ENCODE results near the gene KRT31. TPM values are rescaled to one million over a fixed set of nuclear protein-coding genes. Genes with fewer than 3 reads are reported as not detected.

KRT31 gene
- total and polyA plus RNA-seq, 2 of the 4 experiments (the other 2 are of a cell fraction): 0.05 TPM; not detected in 1

DNA sequence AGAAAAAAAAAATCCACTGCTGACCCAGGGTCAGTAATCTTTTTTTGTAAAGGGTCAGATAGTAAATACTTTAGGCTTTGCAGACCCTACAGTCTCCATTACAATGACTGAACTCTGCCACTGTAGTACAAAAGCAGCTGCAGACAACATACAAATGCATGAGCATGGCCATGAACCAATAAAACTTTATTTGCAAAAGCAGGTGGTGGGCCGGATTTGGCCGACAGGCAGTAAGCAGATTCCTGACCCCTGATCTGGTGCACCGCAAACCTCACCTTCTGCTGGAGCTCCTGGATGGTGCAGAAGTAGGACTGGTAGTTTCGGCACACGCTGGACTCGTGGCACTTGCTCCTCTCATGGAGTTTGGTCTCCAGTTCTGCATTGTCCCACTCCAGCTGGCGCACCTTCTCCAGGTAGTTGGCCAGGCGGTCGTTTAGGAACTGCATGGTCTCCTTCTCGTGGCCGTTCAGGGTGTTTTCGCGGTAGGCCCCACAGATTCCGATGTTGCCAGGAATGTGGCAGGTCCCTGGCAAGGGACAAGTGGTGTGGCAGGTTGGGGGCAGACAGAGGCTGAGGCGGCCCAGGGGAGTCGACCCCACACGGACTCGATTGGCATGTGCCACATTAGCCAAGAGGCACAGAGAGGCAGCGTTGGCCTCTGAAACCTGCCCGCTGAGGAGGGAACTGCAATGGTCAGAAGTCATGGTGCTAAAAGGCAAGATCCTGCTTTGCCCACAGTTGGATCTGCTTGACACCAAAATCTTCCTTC is 13.8 kb upstream of the KRT31 start:
- Histone ChIP-seq H3K14ac (replicated peaks; ENCODE audit: low read depth, low read length) (no peak overlapping the region), H2BK120ac (ENCODE audit: low read depth, low read length) (no peak overlapping the region), H2AFZ (replicated peaks; ENCODE audit: low read length, poor library complexity) (no peak overlapping the region), H3K4ac (ENCODE audit: low read depth, low read length) (no peak overlapping the region), H3K27me3 (ENCODE audit: control insufficient read depth, insufficient read depth, low read length) (no peaks in the 10 kb centered on the region), H2BK20ac (ENCODE audit: low read depth, low read length) (no peak overlapping the region), H4K91ac (ENCODE audit: insufficient read depth, low read depth, low read length) (no peak overlapping the region), H4K5ac (ENCODE audit: low read depth, low read length) (no peak overlapping the region), H3K9ac (ENCODE audit: low read depth, low read length) (no peak overlapping the region), H3K4me2 (ENCODE audit: low read depth, low read length) (no peak overlapping the region), H3K4me1 (ENCODE audit: control insufficient read depth, insufficient read depth, low read length) (peaks cover 11% of the 10 kb centered on the region), H3K79me1 (ENCODE audit: low read depth in 1 of 2, low read length in 2 of 2) (no peaks in the 10 kb centered on the region), H3K9me1 (ENCODE audit: insufficient read depth, low read length) (peaks cover 6% of the 10 kb centered on the region), H2BK15ac (ENCODE audit: low read depth, low read length) (no peak overlapping the region), H4K20me1 (ENCODE audit: insufficient read depth, low read length) (no peaks in the 10 kb centered on the region), H2AK9ac (replicated peaks; ENCODE audit: low read depth, low read length, poor library complexity) (no peak overlapping the region), H3K4me3 (ENCODE audit: insufficient read depth, low read depth, low read length) (no peak overlapping the region), H4K8ac (ENCODE audit: low read depth in 2 of 2, low read length in 2 of 2) (no peak overlapping the region), H3K9me3 (ENCODE audit: control insufficient read depth, insufficient read depth, low read length) (no peaks in the 10 kb centered on the region), H3K18ac (ENCODE audit: low read depth, low read length) (no peak overlapping the region), H2BK5ac (ENCODE audit: low read depth, low read length, poor library complexity, severe bottlenecking) (no peak overlapping the region), H3K56ac (ENCODE audit: extremely low read depth, insufficient read depth, low read length) (no peak overlapping the region), H2AK5ac (ENCODE audit: low read depth, low read length) (no peak overlapping the region; the same call in 1 of the 2 replicates), H3K27ac (ENCODE audit: insufficient read depth, low read length) (no peak overlapping the region), H3K36me3 (ENCODE audit: control insufficient read depth, insufficient read depth, low read length) (no peaks in the 10 kb centered on the region), H3K23ac (ENCODE audit: low read depth, low read length) (no peak overlapping the region)
- no peak for DNase-seq
- ChIA-PET POLR2A (ENCODE audit: unreplicated experiment) (no interaction called here), CTCF (no interaction called here)
- TF ChIP-seq RAD21 (IDR thresholded peaks at IDR 0.05; ENCODE audit: low read length) (no peak), RCOR1 (IDR thresholded peaks at IDR 0.05; ENCODE audit: insufficient replicate concordance, low read length) (no peak), MAZ (IDR thresholded peaks at IDR 0.05; ENCODE audit: borderline replicate concordance, low read depth, low read length) (no peak), RFX5 (IDR thresholded peaks at IDR 0.05; ENCODE audit: low read depth, low read length) (no peak), FOS (IDR thresholded peaks at IDR 0.05; ENCODE audit: low read depth, low read length) (no peak), NFE2L2 (IDR thresholded peaks at IDR 0.05; ENCODE audit: low read depth, low read length) (no peak), POLR2A (IDR thresholded peaks at IDR 0.05; ENCODE audit: low read depth, low read length) (no peak), CEBPB (IDR thresholded peaks at IDR 0.05; ENCODE audit: low read depth, low read length) (no peak)
- TF ChIP-seq, protein P1, sequence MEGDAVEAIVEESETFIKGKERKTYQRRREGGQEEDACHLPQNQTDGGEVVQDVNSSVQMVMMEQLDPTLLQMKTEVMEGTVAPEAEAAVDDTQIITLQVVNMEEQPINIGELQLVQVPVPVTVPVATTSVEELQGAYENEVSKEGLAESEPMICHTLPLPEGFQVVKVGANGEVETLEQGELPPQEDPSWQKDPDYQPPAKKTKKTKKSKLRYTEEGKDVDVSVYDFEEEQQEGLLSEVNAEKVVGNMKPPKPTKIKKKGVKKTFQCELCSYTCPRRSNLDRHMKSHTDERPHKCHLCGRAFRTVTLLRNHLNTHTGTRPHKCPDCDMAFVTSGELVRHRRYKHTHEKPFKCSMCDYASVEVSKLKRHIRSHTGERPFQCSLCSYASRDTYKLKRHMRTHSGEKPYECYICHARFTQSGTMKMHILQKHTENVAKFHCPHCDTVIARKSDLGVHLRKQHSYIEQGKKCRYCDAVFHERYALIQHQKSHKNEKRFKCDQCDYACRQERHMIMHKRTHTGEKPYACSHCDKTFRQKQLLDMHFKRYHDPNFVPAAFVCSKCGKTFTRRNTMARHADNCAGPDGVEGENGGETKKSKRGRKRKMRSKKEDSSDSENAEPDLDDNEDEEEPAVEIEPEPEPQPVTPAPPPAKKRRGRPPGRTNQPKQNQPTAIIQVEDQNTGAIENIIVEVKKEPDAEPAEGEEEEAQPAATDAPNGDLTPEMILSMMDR (conservative IDR thresholded peaks at IDR 0.05; ENCODE audit: low read depth, low read length): no peak
- TF ChIP-seq, protein P2, sequence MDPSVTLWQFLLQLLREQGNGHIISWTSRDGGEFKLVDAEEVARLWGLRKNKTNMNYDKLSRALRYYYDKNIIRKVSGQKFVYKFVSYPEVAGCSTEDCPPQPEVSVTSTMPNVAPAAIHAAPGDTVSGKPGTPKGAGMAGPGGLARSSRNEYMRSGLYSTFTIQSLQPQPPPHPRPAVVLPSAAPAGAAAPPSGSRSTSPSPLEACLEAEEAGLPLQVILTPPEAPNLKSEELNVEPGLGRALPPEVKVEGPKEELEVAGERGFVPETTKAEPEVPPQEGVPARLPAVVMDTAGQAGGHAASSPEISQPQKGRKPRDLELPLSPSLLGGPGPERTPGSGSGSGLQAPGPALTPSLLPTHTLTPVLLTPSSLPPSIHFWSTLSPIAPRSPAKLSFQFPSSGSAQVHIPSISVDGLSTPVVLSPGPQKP (IDR thresholded peaks at IDR 0.05; ENCODE audit: borderline replicate concordance, low read depth, low read length): no peak
- intact Hi-C loops (cut with micrococcal nuclease): no loop called here
- 93% methylated on average over 16 of the region's 20 CpGs; no CpG with 5 or more reads in 1 of the 2 experiments for WGBS, 2 experiments (ENCODE audit: extremely low coverage in 2 of 2, insufficient read length in 1 of 2)
- dilution Hi-C loops (cut with HindIII; ENCODE audit: low sequenced_read_pairs, unreplicated experiment): no loop called here
- no peak for ATAC-seq (ENCODE audit: low read depth)
- in situ Hi-C loops (cut with MboI; ENCODE audit: low sequenced_read_pairs): no loop called here
- BruUV-seq (replicated peaks): no TSS peak
